K562 (cell line): ENCODE data around the gene BCAS1. TPM values are rescaled to one million over a fixed set of nuclear protein-coding genes. Genes with fewer than 3 reads are reported as not detected.
A peak's percentile ranks its signal among the peaks of the same experiment; 100 is the strongest.

Experiments used
- ASH1L ChIP-seq: fragments of 450-650 bp; IDR thresholded peaks from 2 replicates; pipeline ENCODE4 v1.6.1; 2018; ENCODE audit warnings: borderline replicate concordance, mild to moderate bottlenecking, low read depth; ENCODE audit not compliant: partially characterized antibody
- BMI1 ChIP-seq: fragments of 150-350 bp; IDR thresholded peaks from 2 replicates; pipeline ENCODE4 v1.6.1; 2014; ENCODE audit warnings: low read length
- CBX8 ChIP-seq: fragments of 200-600 bp; sonication (generic); IDR thresholded peaks from 2 replicates; pipeline ENCODE4 v1.6.1; 2012; ENCODE audit warnings: borderline replicate concordance, mixed run types, low read depth, mild to moderate bottlenecking, moderate library complexity, mixed read lengths, low read length, control low read depth, inconsistent platforms; ENCODE audit not compliant: poor library complexity, severe bottlenecking; ENCODE audit errors: extremely low read depth
- COPS2 ChIP-seq: fragments of 450-650 bp; conservative IDR thresholded peaks from 2 replicates; pipeline ENCODE4 v1.6.1; 2016; ENCODE audit warnings: mild to moderate bottlenecking, moderate library complexity
- FOS ChIP-seq: IDR thresholded peaks from 3 replicates; pipeline ENCODE4 v1.6.1; 2011; ENCODE audit not compliant: insufficient read length; ENCODE audit errors: extremely low read depth
- GTF2F1 ChIP-seq: IDR thresholded peaks from 2 replicates; pipeline ENCODE4 v1.6.1; 2011; ENCODE audit warnings: low read depth, low read length, improper control_type of control experiment
- GTF3C2 ChIP-seq: IDR thresholded peaks from 3 replicates; pipeline ENCODE4 v1.6.1; 2011; ENCODE audit warnings: borderline replicate concordance, mild to moderate bottlenecking, moderate library complexity; ENCODE audit not compliant: insufficient read length; ENCODE audit errors: extremely low read depth
- HMG20A ChIP-seq: fragments of 450-650 bp; formaldehyde crosslinking; conservative IDR thresholded peaks from 2 replicates; pipeline ENCODE4 v1.4.0; 2020; ENCODE audit warnings: mild to moderate bottlenecking, mixed read lengths
- KDM5B ChIP-seq: fragments of 200-600 bp; sonication (generic); IDR thresholded peaks from 2 replicates; pipeline ENCODE4 v1.6.1; 2012; ENCODE audit warnings: low read depth, mild to moderate bottlenecking, moderate library complexity, low read length, control low read depth, inconsistent platforms; ENCODE audit not compliant: insufficient replicate concordance
- LARP7 ChIP-seq: fragments of 450-650 bp; IDR thresholded peaks from 2 replicates; pipeline ENCODE4 v1.6.1; 2016
- NR3C1 ChIP-seq: sonication (generic); formaldehyde crosslinking; IDR thresholded peaks from 2 replicates; pipeline ENCODE4 v1.8.1; 2022; ENCODE audit warnings: missing genetic modification reagents
- PML ChIP-seq: IDR thresholded peaks from 2 replicates; pipeline ENCODE4 v1.6.1; 2012; ENCODE audit warnings: low read length, inconsistent platforms
- POLR2H ChIP-seq: IDR thresholded peaks from 2 replicates; pipeline ENCODE4 v1.6.1; 2016; ENCODE audit warnings: missing genetic modification characterization, low read depth, mild to moderate bottlenecking, control low read depth, missing compliant biosample characterization, moderate library complexity
- SRSF9 ChIP-seq: fragments of 200-400 bp; formaldehyde crosslinking; IDR thresholded peaks from 2 replicates; pipeline ENCODE4 v1.6.1; 2017; ENCODE audit warnings: low read depth, low read length, borderline replicate concordance
- STAT5B ChIP-seq: fragments of 250-450 bp; sonication (Bioruptor Pico); IDR thresholded peaks from 2 replicates; pipeline ENCODE4 v1.8.0; 2021; ENCODE audit warnings: mild to moderate bottlenecking, inconsistent platforms
- THRA ChIP-seq: fragments of 450-650 bp; IDR thresholded peaks from 2 replicates; pipeline ENCODE4 v1.6.1; 2017; ENCODE audit warnings: mild to moderate bottlenecking, moderate library complexity
- ZFP91 ChIP-seq: sonication (generic); formaldehyde crosslinking; IDR thresholded peaks from 2 replicates; pipeline ENCODE4 v1.8.0; 2022; ENCODE audit warnings: mild to moderate bottlenecking, missing genetic modification reagents
- ZNF165 ChIP-seq: fragments of 250-450 bp; sonication (Bioruptor Pico); IDR thresholded peaks from 2 replicates; pipeline ENCODE4 v1.4.0; 2020; ENCODE audit warnings: borderline replicate concordance
- ZNF197 ChIP-seq: fragments of 200-800 bp; sonication (Bioruptor generic); IDR thresholded peaks from 2 replicates; pipeline ENCODE4 v1.6.1; 2016; ENCODE audit warnings: low read depth, missing genetic modification characterization, missing compliant biosample characterization
- ZNF589 ChIP-seq: fragments of 200-800 bp; sonication (Bioruptor generic); IDR thresholded peaks from 2 replicates; pipeline ENCODE4 v1.6.1; 2016; ENCODE audit warnings: low read depth, missing genetic modification characterization, missing compliant biosample characterization
- ZNF764 ChIP-seq: fragments of 250-450 bp; sonication (Bioruptor Pico); IDR thresholded peaks from 2 replicates; pipeline ENCODE4 v1.4.0; 2020; ENCODE audit warnings: low read depth, mild to moderate bottlenecking, moderate library complexity
- polyA plus RNA-seq, 8 experiments: library from polyadenylated mRNA; depleted of rRNA in 4 of 8; stranded (reverse) in 5 of 8; unstranded in 3 of 8; fragments of >200 nt; fragmentation: Nextera tagmentation in 2 of 8; fragmentation: Illumina TruSeq in 1 of 8; extraction: Ambion mirVana in 2 of 8; extraction: Trizol in 1 of 8; gene quantifications; 2 replicates each; pipeline versions ENCODE4 v1.2.1 to v1.2.3, GENCODE V29; 2011 to 2014; ENCODE audit warnings: inconsistent platforms in 1 of 8, missing spikeins in 1 of 8
- total RNA-seq, 7 experiments: library from RNA; depleted of rRNA in 6 of 7; stranded (reverse); fragments of >200 nt in 6 of 7; fragmentation: Illumina TruSeq in 2 of 7; extraction: Trizol in 2 of 7; gene quantifications; 2 replicates each; pipeline versions ENCODE4 v1.2.1 to v1.2.3, GENCODE V29; 2011 to 2021; ENCODE audit warnings: low replicate concordance in 1 of 7
- TF ChIP-seq, protein P1 (sequence below): fragments of 250-450 bp; sonication (Bioruptor Pico); IDR thresholded peaks from 2 replicates; pipeline ENCODE4 v1.5.0; 2020; ENCODE audit warnings: mild to moderate bottlenecking, borderline replicate concordance

BCAS1 gene
- total and polyA plus RNA-seq, 9 of the 15 experiments (the other 6 are each of a cell fraction or from before 2014, with no cell fraction given): 0.18 to 2.3 (median 0.93) TPM

- TF ChIP-seq ZFP91 (CRISPR knock-in tag) (no peak), SRSF9 (no peak), ASH1L (no peak), KDM5B (no peak), BMI1 (no peak), ZNF764 (no peak), ZNF165 (no peak), THRA (no peak), STAT5B (CRISPR knock-in tag) (no peak), LARP7 (no peak), GTF2F1 (no peak), FOS (no peak), ZNF589 (no peak), HMG20A (CRISPR knock-in tag) (no peak), NR3C1 (no peak), COPS2 (no peak), GTF3C2 (no peak), PML (peak; percentile 91), CBX8 (no peak), ZNF197 (no peak), POLR2H (tag) (no peak)
- TF ChIP-seq, protein P1, sequence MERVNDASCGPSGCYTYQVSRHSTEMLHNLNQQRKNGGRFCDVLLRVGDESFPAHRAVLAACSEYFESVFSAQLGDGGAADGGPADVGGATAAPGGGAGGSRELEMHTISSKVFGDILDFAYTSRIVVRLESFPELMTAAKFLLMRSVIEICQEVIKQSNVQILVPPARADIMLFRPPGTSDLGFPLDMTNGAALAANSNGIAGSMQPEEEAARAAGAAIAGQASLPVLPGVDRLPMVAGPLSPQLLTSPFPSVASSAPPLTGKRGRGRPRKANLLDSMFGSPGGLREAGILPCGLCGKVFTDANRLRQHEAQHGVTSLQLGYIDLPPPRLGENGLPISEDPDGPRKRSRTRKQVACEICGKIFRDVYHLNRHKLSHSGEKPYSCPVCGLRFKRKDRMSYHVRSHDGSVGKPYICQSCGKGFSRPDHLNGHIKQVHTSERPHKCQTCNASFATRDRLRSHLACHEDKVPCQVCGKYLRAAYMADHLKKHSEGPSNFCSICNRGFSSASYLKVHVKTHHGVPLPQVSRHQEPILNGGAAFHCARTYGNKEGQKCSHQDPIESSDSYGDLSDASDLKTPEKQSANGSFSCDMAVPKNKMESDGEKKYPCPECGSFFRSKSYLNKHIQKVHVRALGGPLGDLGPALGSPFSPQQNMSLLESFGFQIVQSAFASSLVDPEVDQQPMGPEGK: no peak
These were observed 4.8 kb downstream of the BCAS1 start (continued) for GRCh38 chr20:54065601-54066038.
